ENCODE measurements around the gene CYP17A1.

CYP17A1 gene

GRCh38 chr10:102802920-102803534, 34.2 kb downstream of the CYP17A1 start:
- no peak for DNase-seq

GRCh38 chr10:102801978-102802377, 35.2 kb downstream of the CYP17A1 start:
- DNase-seq = no peak

GRCh38 chr10:102801496-102801895, 35.7 kb downstream of the CYP17A1 start:
- DNase-seq = no peak

GRCh38 chr10:102800611-102801335, 36.4 kb downstream of the CYP17A1 start:
- no peak for DNase-seq

GRCh38 chr10:102799691-102800471, 37.3 kb downstream of the CYP17A1 start:
- DNase-seq = no peak

GRCh38 chr10:102796407-102797176, 40.6 kb downstream of the CYP17A1 start:
- DNase-seq = no peak

- DNase-seq = no peak
Observed at GRCh38 chr10:102795453-102796406, 41.5 kb downstream of the CYP17A1 start.

- DNase-seq = no peak
Observed at GRCh38 chr10:102791754-102792395, 45.3 kb downstream of the CYP17A1 start.

- no peak for DNase-seq
Observed at GRCh38 chr10:102785818-102786217, 51.4 kb downstream of the CYP17A1 start.

GRCh38 chr10:102783568-102783967, 53.6 kb downstream of the CYP17A1 start:
- DNase-seq = no peak

GRCh38 chr10:102782673-102783551, 54.3 kb downstream of the CYP17A1 start:
- DNase-seq = no peak

GRCh38 chr10:102781921-102782557, 55.2 kb downstream of the CYP17A1 start:
- DNase-seq = no peak

- no peak for DNase-seq
Observed at GRCh38 chr10:102781090-102781920, 55.9 kb downstream of the CYP17A1 start.

Measured in NCI-H69 (cell line).